AG20443 (cell line): ENCODE measurements around the gene NSD1.
"Not testable (repeated sequence)": the region's sequence is repeated elsewhere in the genome, so short reads cannot be mapped to it uniquely, and the experiment has no call there.

Source experiments
- DNase-seq: peaks from one replicate; pipeline ENCODE4 v3.0.0; 2012; ENCODE audit warnings: low spot score, mixed read lengths

NSD1 gene

DNA sequence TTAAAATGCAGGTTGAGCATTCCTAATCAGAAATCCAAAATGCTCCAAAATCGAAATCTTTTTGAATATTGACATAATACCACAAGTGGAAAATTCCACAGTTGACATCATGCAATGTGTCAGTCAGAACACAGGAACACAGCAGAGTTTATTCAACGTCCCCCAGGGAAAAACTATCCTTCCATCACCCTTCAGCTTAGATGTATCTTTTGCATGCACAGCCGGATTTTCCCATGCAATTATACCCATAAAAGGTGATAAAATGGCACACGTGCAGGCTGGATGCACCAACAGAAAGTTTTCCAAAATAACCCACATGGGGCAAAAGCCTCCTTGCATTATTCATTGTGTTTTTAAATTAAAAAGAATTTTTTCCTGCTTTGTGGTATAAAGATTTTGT is 98.8 kb downstream of the NSD1 start:
- DNase-seq: no peak

DNA sequence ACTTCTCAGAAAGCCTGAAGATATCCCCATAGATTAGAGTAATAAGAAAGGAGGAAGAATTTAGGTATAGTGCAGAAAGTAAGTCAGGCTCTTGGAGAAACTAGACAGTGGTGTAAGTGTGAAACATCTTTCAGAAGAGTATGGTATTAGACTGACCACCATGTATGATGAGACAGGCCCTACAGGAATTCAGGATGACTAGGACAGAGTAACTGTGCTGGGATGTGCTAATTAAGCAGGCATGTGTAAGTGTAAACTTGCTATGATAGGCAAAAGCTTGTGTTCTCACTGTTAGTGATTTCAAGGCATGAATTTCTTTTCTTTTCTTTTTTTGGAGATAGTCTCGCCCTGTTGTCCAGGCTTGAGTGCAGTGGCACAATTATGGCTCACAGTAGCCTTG is 99.2 kb downstream of the NSD1 start:
- peak; percentile 50 for DNase-seq

DNA sequence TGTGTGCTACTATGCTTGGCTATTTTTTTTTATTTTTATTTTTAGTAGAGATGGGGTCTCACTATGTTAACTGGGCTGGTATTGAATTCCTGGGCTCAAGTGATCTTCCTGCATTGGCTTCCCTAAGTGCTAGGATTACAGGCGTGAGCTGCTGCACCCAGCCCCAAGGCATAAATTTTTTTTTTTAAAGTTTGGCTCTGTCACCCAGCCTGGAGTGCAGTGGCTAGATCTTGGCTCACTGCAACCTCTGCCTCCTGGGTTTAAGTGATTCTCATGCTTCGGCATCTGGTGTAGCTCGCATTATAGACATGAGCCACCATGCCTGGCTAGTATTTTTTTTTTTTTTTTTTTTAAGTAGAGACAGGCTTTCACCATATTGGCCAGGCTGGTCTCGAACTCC is 99.6 kb downstream of the NSD1 start:
- DNase-seq: no peak

DNA sequence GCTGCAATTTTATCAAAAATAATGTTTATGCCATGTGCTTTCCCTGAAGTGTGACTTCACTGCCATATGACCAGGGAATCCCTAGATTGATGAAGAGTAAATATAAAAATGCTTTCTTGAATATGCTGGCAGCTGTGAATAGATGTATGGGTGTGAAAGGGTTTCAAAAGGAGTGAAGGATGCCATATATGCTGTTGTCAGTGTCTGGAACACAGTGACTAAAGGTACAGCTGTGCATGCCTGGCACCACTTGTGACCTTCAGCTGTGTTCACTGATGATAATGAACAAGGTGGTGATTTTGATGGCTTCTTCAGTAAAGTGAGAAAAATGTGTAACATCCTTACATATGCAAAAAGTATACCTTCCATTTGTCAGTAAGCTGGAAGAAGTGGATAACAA is 100.2 kb downstream of the NSD1 start:
- no peak for DNase-seq

DNA sequence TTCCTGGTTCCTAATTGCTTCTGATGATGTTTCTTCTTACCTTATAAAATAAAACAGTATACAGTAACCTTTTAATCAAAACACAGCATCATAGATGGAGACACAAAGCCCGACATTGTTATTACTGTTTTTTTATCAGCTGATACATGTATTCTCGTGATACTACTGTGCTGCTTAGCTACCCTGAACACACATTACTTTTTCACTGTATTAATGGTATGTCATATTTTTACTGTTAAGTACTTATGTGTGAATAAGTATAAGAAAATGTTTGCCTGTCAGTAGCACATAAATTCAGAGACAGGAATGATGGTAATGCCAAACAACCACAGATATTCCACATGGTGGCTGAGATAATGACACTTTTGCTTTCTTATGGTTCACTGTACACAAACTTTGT is 101.3 kb downstream of the NSD1 start:
- no peak for DNase-seq

DNA sequence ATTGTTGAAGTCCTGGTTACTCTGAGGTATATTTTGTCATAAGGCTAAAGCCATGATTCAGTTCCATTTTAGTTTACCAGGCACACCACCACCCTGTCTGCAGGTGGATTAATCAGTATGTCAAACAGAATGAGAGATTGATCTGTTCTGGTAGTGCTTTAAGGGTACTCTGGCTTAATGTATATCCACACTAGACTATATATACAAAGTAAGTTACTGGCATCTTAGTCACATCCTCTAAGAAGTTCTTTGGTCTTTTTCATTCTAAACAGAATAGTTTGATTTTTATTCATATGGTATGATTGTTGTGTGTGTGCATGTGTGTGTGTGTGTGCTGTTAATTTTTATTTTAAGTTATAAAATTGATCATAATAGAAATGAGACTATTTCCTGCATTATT is 108.2 kb downstream of the NSD1 start:
- no peak for DNase-seq

DNA sequence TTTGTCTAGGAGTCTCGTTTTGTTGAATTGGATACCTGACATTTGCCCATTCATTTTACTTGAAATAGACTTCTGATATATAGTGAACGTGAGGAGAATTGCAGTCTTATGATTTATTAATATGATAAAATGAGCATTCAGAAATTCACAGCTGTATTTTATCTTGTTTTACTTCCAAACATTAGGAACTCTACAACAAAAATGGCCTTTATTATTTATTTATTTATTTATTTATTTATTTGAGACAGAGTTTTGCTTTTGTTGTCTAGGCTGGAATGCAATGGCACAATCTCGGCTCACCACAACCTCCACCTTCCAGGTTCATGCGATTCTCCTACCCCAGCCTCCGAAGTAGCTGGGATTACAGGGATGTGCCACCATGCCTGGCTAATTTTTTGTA is 108.7 kb downstream of the NSD1 start:
- DNase-seq: no peak

DNA sequence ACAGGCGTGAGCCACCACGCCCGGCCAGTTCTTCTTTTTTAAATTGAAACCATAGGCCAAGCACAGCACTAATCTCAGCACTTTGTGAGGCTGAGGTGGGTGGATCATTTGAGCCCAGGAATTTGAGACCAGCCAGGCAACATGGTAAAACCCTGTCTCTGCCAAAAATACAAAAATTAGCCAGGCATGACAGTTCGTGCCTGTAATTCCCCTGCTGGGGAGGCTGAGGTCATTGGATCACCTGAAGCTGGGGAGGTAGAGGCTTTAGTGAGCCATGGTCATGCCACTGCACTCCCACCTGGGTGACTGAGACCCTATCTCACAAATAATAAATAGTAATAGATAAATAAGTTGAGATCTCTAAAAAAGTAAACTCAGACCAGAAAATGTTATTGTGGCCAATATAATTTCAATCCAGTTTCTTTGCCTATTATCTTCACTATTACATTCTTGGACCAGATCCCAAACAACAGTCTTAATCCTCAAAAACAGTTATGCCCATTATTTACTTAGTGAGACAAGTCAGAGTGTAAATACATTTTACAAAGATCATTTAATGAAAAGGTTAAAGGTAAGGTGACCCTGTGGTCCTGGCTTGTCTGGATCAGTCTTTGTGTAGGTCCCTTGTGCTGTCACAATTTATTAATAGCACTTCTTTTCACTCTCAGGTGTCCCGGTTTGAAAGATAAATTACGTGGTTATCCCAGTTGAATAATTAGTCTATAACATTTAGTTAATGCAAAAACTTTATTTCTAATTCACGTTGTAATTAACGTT is 116.4 kb downstream of the NSD1 start:
- no peak for DNase-seq

DNA sequence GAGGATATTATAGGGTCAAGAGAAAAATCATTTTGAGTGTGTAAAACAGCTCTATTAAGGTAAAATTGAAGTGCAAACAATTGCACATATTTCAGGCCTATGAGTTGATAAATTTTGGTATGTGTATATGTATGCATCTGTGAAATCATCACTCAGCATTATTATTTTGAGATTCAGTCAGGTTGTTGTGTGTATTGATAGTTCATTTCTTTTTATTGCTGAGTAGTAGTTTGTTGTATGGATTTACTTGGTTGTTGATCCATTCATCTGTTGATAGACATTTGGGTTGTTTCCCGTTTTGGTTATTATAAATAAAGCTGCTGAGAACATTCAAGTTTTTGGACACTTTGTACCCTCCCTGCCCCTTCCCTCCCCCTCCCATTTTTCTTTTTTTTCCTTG is 119.7 kb downstream of the NSD1 start:
- DNase-seq: no peak

DNA sequence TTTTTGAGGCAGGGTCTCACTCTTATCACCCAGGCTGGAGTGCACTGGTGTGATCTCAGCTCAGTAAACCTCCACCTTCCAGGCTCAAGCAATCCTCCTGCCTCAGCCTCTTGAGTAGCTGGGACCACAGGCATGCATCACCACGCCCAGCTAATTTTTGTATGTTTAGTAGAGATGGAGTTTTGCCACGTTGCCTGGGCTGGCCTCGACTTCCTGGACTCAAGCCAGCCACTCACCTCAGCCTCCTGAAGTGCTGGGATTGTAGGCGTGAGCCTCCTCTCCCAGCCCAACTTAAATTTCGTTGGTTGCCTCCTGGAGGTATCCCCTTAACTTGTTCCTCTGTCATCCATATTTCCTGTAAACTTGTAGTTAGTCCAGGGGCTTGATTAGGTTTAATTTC is 122.7 kb downstream of the NSD1 start:
- DNase-seq: no peak

DNA sequence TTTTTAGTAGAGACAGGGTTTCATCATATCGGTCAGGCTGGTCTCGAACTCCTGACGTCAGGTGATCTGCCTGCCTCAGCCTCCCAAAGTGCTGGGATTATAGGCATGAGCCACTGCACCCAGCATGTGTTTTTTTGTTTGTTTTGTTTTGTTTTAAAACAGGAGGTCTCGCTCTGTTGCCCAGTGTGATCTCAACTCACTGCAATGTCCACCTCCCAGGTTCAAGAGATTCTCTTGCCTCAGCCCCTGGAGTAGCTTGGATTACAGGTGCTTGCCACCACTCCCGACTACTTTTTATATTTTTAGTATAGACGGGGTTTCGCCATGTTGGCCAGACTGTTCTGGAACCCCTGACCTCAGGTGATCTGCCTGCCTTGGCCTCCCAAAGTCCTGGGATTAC is 125.1 kb downstream of the NSD1 start:
- not testable (repeated sequence) for DNase-seq

DNA sequence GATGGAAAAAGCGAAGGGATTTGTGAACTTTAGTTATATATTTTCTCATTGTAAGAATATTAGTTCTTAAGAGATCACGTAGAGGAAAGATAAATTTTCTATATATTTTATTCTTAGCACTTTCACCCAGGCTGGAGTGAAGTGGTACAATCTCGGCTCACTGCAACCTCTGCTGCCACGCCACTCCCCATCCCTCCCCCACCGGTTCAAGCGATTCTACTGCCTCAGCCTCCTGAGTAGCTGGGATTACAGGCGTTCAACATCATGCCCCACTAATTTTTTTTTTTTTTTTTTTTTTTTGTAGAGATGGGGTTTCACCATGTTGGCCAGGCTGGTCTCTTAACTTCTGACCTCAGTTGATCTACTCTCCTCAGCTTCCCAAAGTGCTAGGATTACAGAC is 127.4 kb downstream of the NSD1 start:
- DNase-seq: no peak

DNA sequence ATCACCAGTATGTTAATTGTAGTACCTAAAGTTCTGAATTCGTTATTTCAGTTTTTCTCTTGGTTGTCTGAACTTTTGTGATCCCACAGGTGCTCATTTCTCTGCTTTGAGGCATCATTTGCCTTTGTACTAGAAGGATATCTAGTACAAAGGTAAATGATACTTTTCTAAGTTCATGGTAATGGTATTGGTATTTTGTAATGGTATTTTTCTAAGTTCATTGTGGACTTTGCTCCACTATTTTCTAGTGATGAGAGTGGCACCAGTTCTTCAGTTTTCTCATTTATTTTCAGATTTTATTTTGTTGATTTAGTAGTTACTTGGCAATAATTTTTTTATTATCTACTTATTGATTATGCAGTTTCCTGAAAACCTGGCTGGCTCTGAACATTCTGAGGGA is 127.9 kb downstream of the NSD1 start:
- DNase-seq: no peak

DNA sequence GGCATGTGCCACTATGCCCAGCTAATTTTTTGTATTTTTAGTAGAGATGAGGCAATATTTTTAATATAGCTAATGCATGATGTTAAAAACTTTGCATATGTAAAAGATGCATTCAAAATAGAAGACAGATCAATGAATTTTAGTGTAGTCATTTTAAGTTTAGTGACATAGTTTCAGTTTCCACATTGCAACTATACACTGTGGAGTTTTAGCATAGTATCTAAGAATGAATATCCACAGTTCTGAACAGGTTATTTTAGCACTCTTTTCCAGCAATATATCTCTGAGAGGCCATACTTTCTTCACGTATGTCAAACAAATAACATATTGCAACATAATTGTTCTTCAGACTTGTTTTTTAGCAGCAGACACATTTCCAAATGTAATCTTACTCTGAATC is 130.6 kb downstream of the NSD1 start:
- DNase-seq: no peak

DNA sequence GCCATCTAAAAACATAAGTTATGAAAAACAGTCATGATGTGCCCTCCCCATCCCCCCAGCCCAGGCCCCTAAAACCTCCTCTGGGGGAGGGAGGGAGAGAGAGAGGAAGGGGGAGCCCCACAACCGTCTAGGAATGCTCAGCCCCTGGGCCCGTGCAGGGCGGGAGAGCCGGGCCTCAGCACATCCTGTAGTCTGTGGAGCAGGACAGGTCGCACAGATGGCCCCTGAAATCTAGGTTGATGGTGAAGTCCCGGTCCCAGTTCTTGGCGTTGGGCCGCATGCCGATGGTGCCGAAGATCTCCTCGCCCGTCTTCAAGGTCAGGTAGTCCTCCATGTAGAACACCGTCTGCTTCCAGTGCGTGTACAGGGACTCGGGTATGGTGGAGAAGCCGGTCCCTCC is 131.8 kb downstream of the NSD1 start:
- no peak for DNase-seq

DNA sequence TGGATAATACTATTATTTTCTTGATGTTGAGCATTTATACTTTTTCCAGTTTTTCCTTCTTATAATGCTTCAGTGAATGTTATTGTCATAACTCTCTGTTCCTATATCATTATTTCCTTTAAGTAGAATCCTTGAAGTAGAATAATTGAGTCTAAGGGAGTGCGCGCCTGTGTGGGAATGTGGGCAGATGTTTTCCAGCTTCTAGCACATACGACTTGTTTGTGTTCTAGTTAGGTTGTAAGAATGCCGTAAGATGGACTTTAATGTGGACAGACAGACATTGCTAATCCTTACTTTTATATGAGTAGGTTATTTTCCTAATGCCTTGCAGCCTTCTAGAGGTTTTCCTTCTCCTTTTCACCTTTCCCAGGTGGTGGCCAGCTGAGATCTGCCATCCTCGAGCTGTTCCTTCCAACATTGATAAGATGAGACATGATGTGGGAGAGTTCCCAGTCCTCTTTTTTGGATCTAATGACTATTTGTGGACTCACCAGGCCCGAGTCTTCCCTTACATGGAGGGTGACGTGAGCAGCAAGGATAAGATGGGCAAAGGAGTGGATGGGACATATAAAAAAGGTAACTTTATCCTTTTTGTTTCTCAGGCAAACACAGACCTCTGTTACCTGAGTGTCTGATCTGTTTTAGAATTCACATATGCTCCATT is 135.8 kb downstream of the NSD1 start:
- DNase-seq: no peak

DNA sequence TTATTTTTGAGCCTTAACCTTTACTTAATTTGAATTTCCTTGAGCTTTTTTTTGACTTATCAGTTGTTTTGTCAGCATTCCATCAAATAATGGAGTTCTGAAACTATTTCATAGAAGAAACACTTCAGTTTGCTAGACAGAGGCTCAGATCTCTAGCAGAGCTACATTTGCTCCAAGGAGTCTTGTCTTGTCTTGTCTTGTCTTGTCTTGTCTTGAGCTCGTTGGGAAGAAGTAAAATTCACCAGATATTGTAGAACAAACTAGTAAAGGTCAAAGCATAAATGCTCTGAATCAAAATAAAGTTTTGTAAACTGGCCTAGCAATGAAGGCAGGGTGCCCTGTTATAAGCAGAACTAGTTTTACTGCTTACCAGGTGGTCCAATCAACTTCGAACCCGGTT is 136.4 kb downstream of the NSD1 start:
- DNase-seq: no peak

DNA sequence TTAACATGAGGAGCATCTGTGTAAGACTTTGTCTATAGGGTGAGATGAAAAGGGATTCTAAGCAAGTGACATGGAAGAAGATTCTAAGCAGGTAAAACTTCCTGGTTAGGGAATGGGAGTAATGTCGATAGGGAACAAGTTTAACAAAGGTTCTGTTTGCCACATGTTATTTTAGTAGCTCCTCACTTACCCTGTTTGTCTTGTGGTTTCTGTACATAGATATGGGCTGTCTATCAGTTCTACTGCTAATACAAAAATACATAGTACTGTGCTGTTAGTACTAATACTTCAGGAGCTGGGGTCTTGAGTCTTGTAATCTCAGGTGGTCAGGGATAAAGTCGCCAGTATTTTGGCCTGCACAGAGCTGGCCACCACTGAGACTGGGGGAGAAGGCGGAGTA is 137.1 kb downstream of the NSD1 start:
- no peak for DNase-seq

DNA sequence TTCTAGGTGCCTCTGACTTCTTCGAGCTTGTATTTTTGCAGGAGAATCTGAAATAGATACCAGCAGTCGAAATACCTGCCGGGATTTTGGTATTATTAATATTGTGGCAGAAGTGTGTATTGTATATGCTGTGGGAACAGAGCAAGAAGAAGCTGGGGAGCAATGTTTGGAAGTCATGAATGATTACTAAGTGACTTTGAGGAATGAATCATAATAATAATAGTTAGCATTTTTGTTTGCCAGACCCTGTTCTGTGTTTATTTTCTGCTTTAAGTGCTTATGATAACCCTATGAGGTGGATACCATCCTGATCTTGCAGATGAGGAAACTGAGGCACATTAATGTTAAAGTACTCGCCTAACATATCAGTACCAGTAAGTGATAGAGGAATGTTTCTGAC is 137.5 kb downstream of the NSD1 start:
- DNase-seq: no peak

DNA sequence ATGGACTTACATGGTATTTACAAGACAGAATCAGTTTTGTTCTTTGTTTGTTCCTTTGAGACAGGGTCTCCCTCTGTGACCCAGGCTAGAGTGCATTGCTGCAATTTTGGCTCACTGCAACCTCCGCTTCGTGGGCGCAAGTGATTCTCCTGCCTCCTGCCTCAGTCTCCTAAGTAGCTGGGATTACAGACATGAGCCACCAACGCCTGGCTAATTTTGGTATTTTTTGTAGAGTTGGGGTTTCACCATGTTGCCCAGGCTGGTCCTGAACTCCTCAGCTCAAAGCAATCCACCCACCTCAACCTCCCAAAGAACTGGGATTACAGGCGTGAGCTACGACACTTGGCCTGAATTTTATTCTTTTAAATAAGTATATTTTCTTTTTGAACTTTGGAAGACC is 142.3 kb downstream of the NSD1 start:
- DNase-seq: no peak

DNA sequence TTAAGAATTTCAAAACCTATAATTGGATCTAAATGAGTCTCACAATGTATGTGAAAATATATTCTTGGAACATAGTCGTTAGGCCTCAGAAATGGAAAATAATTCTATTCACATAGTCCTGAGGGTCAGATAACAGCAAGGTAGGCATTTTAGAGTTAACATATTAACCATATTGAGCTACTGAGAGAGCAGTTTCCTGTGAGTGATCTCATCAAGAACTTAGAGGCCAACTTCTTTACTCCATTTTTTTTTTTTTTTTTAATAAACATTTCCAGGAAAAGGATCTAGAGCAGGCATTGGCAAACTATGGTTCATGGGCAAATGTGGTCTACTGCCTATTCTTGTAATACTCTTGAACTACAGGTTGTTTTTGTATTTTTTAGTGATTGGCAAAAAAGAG is 143.3 kb downstream of the NSD1 start:
- no peak for DNase-seq

DNA sequence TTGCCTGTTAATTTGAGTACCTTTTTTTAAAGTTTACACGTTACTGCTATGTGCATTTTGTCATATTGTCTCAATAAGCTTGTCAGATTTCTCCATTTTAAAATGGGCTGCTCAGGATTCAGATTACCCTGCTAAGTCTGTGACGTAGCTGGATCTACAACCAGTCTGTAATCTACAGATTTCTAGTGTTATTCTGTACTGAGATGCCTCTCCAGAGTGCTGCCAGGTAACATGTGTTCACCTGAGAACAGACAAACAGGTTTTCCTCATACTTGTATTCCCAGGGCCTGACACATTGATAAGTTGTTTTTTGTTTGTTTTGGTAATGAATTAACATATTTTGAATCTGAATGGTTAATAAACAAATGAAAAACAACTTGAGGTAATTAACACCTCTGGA is 154.6 kb downstream of the NSD1 start:
- DNase-seq: no peak

DNA sequence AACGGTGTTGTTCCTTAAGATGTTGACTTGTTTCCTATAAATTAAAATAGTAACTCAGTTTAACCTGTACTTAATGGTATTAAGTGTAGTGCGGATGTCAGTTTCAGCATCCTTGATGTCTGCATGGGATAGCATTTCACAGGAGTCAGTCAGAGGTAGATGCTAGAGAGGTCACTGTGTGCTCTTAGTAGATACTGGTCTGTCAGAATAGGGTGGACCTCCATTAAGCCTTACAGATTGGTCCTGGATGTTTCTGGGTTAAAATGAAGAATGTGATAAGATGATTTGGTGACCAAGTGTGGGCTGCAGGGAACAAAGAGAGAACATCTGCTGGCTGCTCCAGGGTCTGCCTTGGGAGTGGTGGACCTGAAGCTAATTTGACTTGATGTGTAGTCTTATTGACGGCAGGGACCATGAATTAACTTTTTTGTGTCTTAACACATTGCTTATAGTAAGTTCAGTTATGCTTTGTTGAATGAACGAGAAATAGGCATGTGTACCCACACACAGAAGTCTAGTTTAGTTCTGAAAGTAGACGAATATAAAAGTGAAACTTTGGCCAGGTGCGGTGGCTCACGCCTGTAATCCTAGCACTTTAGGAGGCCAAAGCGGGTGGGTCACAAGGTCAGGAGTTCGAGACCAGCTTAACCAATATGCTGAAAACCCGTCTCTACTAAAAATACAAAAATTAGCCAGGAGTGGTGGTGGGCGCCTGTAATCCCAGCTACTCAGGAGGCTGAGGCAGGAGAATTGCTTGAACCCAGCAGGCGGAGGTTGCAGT is 157.4 kb downstream of the NSD1 start:
- no peak for DNase-seq
